A549 (cell line): Measurements from ENCODE around the gene NADSYN1. TPM values are rescaled to one million over a fixed set of nuclear protein-coding genes. Genes with fewer than 3 reads are reported as not detected.

Experiments
- ATAC-seq, 2 experiments: fragments of 200-7000 bp in 1 of 2; fragments of >200 bp in 1 of 2; cut with Nextera tagmentation in 1 of 2; cut with Tn5 transposase in 1 of 2; 3 replicates each; pipeline versions ENCODE4 v1.8.0 to v1.9.1; 2018 to 2020; ENCODE audit warnings: mild to moderate bottlenecking in 1 of 2, moderate library complexity in 1 of 2
- CTCF ChIA-PET: fragments of 300-600 bp; sonication (Branson Sonifier 250); formaldehyde crosslinking; extraction: SDS; loops from one replicate; lab custom pipeline; 2021; ENCODE audit warnings: antibody characterized with exemption, inconsistent platforms; lab: Yijun Ruan, JAX
- POLR2A ChIA-PET: fragments of 350-600 bp; formaldehyde crosslinking; extraction: SDS; loops from one replicate; lab custom pipeline; 2021; ENCODE audit warnings: antibody characterized with exemption, inconsistent platforms; lab: Yijun Ruan, JAX
- DNase-seq, 2 experiments: peaks; one replicate each; pipeline versions ENCODE4 v3.0.0 to v3.0.0-alpha.2; 2011 to 2016; ENCODE audit warnings: low read depth in 1 of 2, low spot score in 1 of 2
- FAIRE-seq: peaks from 2 replicates; lab custom pipeline; 2011; peaks lifted over from hg19 to GRCh38; lab: Jason Lieb, UNC
- H3K27ac ChIP-seq, 2 experiments: fragments of >200 bp; sonication (Bioruptor Twin); formaldehyde crosslinking; 3 replicates each; pipeline ENCODE4 v1.5.1; 2016 to 2017
- H3K4me1 ChIP-seq: fragments of >200 bp; sonication (Bioruptor Twin); formaldehyde crosslinking; 3 replicates; pipeline ENCODE4 v1.6.1; 2016
- H3K4me2 ChIP-seq: fragments of >200 bp; sonication (Bioruptor Twin); formaldehyde crosslinking; 3 replicates; pipeline ENCODE4 v1.6.1; 2016
- H3K4me3 ChIP-seq: fragments of >200 bp; sonication (Bioruptor Twin); formaldehyde crosslinking; 3 replicates; pipeline ENCODE4 v1.5.1; 2016
- H3K9me3 ChIP-seq: fragments of >200 bp; sonication (Bioruptor Twin); formaldehyde crosslinking; 3 replicates; pipeline ENCODE4 v1.6.1; 2016
- BHLHE40 ChIP-seq: IDR thresholded peaks from 2 replicates; pipeline ENCODE4 v1.6.1; 2012; ENCODE audit warnings: low read depth, low read length, inconsistent platforms
- EHF ChIP-seq: fragments of 250-450 bp; sonication (Bioruptor Pico); IDR thresholded peaks from 2 replicates; pipeline ENCODE4 v1.5.0; 2020; ENCODE audit warnings: mild to moderate bottlenecking
- EHMT2 ChIP-seq: fragments of 200-600 bp; sonication (generic); IDR thresholded peaks from 2 replicates; pipeline ENCODE4 v1.6.1; 2016; ENCODE audit warnings: antibody characterized with exemption, low read depth, mild to moderate bottlenecking, moderate library complexity
- ESRRA ChIP-seq: fragments of 150-350 bp; IDR thresholded peaks from 2 replicates; pipeline ENCODE4 v1.6.1; 2014; ENCODE audit warnings: mild to moderate bottlenecking, low read length, borderline replicate concordance
- GATA3 ChIP-seq: IDR thresholded peaks from 2 replicates; pipeline ENCODE4 v1.6.1; 2012; ENCODE audit warnings: borderline replicate concordance
- HEYL ChIP-seq: fragments of 250-450 bp; sonication (Bioruptor Pico); IDR thresholded peaks from 2 replicates; pipeline ENCODE4 v1.8.0; 2021; ENCODE audit warnings: mild to moderate bottlenecking, moderate library complexity
- HOXB13 ChIP-seq: fragments of 250-450 bp; sonication (Bioruptor Pico); IDR thresholded peaks from 2 replicates; pipeline ENCODE4 v1.5.0; 2020; ENCODE audit warnings: low read depth, mild to moderate bottlenecking, moderate library complexity
- JUN ChIP-seq, 2 experiments: fragments of >200 bp; sonication (Bioruptor Twin); formaldehyde crosslinking; IDR thresholded peaks; 2 replicates in 1 of 2; 3 replicates in 1 of 2; pipeline ENCODE4 v1.6.1; 2016 to 2017
- NR3C1 ChIP-seq: fragments of >200 bp; sonication (Bioruptor Twin); formaldehyde crosslinking; IDR thresholded peaks from 3 replicates; pipeline ENCODE4 v1.6.1; 2017
- PHF8 ChIP-seq: fragments of 200-600 bp; sonication (generic); IDR thresholded peaks from 2 replicates; pipeline ENCODE4 v1.6.1; 2016; ENCODE audit warnings: low read depth, mild to moderate bottlenecking, antibody characterized with exemption, moderate library complexity, borderline replicate concordance
- POLR2A ChIP-seq: IDR thresholded peaks from 2 replicates; pipeline ENCODE4 v1.6.1; 2012; ENCODE audit warnings: mild to moderate bottlenecking, low read length
- RAD21 ChIP-seq, 2 experiments: fragments of >200 bp in 1 of 2; sonication (Bioruptor Twin) in 1 of 2; formaldehyde crosslinking in 1 of 2; IDR thresholded peaks in 1 of 2; conservative IDR thresholded peaks in 1 of 2; 2 replicates in 1 of 2; 3 replicates in 1 of 2; pipeline ENCODE4 v1.6.1; 2012 to 2018; ENCODE audit warnings: inconsistent platforms in 1 of 2
- SMC3 ChIP-seq: fragments of >200 bp; sonication (Bioruptor Twin); formaldehyde crosslinking; IDR thresholded peaks from 3 replicates; pipeline ENCODE4 v1.6.1; 2018; ENCODE audit warnings: inconsistent platforms
- SREBF2 ChIP-seq: fragments of 450-650 bp; IDR thresholded peaks from 2 replicates; pipeline ENCODE4 v1.6.1; 2014; ENCODE audit warnings: mild to moderate bottlenecking, moderate library complexity
- TP53 ChIP-seq: fragments of 250-450 bp; sonication (Bioruptor Pico); IDR thresholded peaks from 2 replicates; pipeline ENCODE4 v1.5.0; 2021; ENCODE audit warnings: mild to moderate bottlenecking, moderate library complexity
- ZNF302 ChIP-seq: fragments of 250-450 bp; sonication (Bioruptor Pico); IDR thresholded peaks from 2 replicates; pipeline ENCODE4 v1.9.0; 2021; ENCODE audit warnings: inconsistent platforms, mild to moderate bottlenecking, moderate library complexity
- ZSCAN20 ChIP-seq: fragments of 250-450 bp; sonication (Bioruptor Pico); IDR thresholded peaks from 2 replicates; pipeline ENCODE4 v1.8.0; 2022; ENCODE audit warnings: mild to moderate bottlenecking, moderate library complexity
- WGBS: methylation state at CpG from one replicate; pipeline ENCODE4 v1.1.6; 2017; ENCODE audit errors: missing lambda C conversion rate; 5-methylcytosine and 5-hydroxymethylcytosine counted together
- polyA minus RNA-seq: library from RNA; depleted of rRNA, polyadenylated mRNA; stranded (reverse); fragments of >200 nt; gene quantifications from 2 replicates; pipeline ENCODE4 v1.2.3, GENCODE V29; 2011; rRNA and poly(A)+ RNA removed
- polyA plus RNA-seq, 4 experiments: library from polyadenylated mRNA; depleted of rRNA in 3 of 4; stranded (reverse); fragments of >200 nt; fragmentation: RNase III in 1 of 4; extraction: RNeasy Plus Mini Kit Qiagen cat#74134 plus additional on column Dnase treatment in 1 of 4; gene quantifications; 2 replicates in 3 of 4; 3 replicates in 1 of 4; pipeline ENCODE4 v1.2.3, GENCODE V29; 2011 to 2017
- TF ChIP-seq, protein P1 (sequence below): fragments of >200 bp; sonication (Bioruptor Twin); formaldehyde crosslinking; IDR thresholded peaks from 3 replicates; pipeline ENCODE4 v1.6.1; 2016
- TF ChIP-seq, protein P2 (sequence below): IDR thresholded peaks from 2 replicates; pipeline ENCODE4 v1.6.1; 2012; ENCODE audit warnings: low read depth, borderline replicate concordance
- TF ChIP-seq, protein P3 (sequence below): fragments of 250-450 bp; sonication (Bioruptor Pico); IDR thresholded peaks from 2 replicates; pipeline ENCODE4 v1.5.0; 2020; ENCODE audit warnings: low read depth, mild to moderate bottlenecking, moderate library complexity
- TF ChIP-seq, protein P4 (sequence below): IDR thresholded peaks from 2 replicates; pipeline ENCODE4 v1.6.1; 2012
- TF ChIP-seq, protein P5 (sequence below): fragments of 150-350 bp; IDR thresholded peaks from 2 replicates; pipeline ENCODE4 v1.6.1; 2014; ENCODE audit warnings: low read depth, mild to moderate bottlenecking, low read length
- TF ChIP-seq, protein P6 (sequence below): fragments of 450-650 bp; IDR thresholded peaks from 2 replicates; pipeline ENCODE4 v1.6.1; 2014; ENCODE audit warnings: antibody characterized with exemption
- TF ChIP-seq, protein P7 (sequence below): fragments of 250-450 bp; sonication (Bioruptor Pico); IDR thresholded peaks from 2 replicates; pipeline ENCODE4 v1.5.0; 2021; ENCODE audit warnings: mild to moderate bottlenecking, moderate library complexity, borderline replicate concordance

NADSYN1 gene
- polyA plus RNA-seq (2011; rRNA removed), result 34.6 and 47.1 TPM in 2 replicates
- 43.0 and 47.3 TPM in 2 replicates for polyA plus RNA-seq (2012; cell fraction: cytosol; rRNA removed)
- polyA plus RNA-seq (2012; cell fraction: nucleus; rRNA removed), result 131 and 187 TPM in 2 replicates
- 63.3 to 70.9 TPM (median 67.6 TPM) in 3 replicates for polyA plus RNA-seq (2017; fragmentation: RNase III; extraction: RNeasy Plus Mini Kit Qiagen cat#74134 plus additional on column Dnase treatment)
- 85.0 and 86.1 TPM in 2 replicates for polyA minus RNA-seq

DNA sequence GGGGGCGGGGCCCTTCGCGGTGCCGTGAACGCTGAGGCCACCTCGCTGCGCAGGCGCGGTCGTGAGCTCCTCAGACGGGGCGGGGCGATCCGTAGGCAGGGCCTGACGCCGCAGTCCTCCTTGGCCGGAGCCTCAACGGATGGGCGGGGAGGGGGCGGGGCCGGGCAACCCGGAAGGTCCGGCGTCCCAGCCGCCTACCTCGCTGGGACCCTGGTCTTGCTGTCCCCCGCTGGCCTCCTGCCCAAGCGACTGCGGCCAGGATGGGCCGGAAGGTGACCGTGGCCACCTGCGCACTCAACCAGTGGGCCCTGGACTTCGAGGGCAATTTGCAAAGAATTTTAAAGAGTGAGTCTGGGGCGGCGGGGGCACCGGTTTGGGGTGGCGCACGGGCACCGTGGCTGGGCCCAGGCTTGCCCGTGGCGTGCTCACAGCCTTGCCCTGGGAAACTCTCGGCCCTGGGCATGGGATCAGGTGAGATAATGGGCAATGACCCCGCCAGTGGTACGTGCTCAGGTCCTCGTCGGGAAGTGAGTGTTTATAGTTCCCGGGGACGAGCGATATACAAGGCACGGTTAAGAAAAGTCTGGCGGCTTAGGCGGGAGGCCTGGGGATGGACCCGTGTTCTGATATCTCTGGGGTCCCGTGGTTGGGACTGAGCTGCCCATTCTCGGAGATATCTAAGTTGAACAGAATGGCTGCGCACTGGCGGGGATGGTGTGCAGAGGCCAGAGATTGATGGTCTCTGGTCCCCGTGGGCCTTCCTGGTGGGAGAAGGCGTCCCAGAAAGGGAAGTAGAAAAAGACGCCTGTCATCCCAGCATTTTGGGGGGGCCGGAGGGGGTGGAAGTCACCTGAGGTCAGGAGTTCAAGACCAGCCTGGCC is at the start of gene NADSYN1:
TSS of gene NADSYN1 (plus strand) at position 167 of the 881 bp plus-strand sequence. CDS start at position 261, 94 bp downstream.
- Histone ChIP-seq H3K4me2 (peak within 1 kb of the TSS; percentile 93), H3K9me3 (no peaks in the 10 kb centered on the region), H3K27ac (peak within 1 kb of the TSS; percentile 82 to 90), H3K4me3 (peak within 1 kb of the TSS; percentile 97), H3K4me1 (peaks cover 20% of the 10 kb centered on the region; the same call in 2 of the 3 replicates)
- FAIRE-seq (no peak), DNase-seq (peak; percentile 90 to 93), ATAC-seq (peak; percentile 81 to 83)
- ChIA-PET CTCF (interaction anchor here (1.2 kb wide), 1 partner anchor 110 kb away, joined by 3 read pairs; no protein-coding TSS in a partner anchor), POLR2A (interaction anchor here (0.5 to 1.0 kb wide), 9 partner anchors 9 to 551 kb away, joined by 3 to 4 read pairs (median 3); no protein-coding TSS in a partner anchor)
- WGBS, result 3% methylated on average over 33 of the region's 61 CpGs
- TF ChIP-seq JUN (IDR thresholded peaks at IDR 0.05), result peak; percentile 50 to 53; a peak in 2 of 5 replicates
- TF ChIP-seq, protein P1, sequence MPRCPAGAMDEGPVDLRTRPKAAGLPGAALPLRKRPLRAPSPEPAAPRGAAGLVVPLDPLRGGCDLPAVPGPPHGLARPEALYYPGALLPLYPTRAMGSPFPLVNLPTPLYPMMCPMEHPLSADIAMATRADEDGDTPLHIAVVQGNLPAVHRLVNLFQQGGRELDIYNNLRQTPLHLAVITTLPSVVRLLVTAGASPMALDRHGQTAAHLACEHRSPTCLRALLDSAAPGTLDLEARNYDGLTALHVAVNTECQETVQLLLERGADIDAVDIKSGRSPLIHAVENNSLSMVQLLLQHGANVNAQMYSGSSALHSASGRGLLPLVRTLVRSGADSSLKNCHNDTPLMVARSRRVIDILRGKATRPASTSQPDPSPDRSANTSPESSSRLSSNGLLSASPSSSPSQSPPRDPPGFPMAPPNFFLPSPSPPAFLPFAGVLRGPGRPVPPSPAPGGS, result peak; percentile 61; the same call in 1 of the 3 replicates
- TF ChIP-seq PHF8, result peak; percentile 88
- TF ChIP-seq, protein P2, sequence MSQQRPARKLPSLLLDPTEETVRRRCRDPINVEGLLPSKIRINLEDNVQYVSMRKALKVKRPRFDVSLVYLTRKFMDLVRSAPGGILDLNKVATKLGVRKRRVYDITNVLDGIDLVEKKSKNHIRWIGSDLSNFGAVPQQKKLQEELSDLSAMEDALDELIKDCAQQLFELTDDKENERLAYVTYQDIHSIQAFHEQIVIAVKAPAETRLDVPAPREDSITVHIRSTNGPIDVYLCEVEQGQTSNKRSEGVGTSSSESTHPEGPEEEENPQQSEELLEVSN, result 0 out of 2 replicates have a peak, but pooled peaks have one; percentile 32
- TF ChIP-seq RAD21 (conservative IDR thresholded peaks at IDR 0.05 in 1 of 2, IDR thresholded peaks at IDR 0.05 in 1 of 2), result no peak
- TF ChIP-seq POLR2A, result peak; percentile 82
- TF ChIP-seq, protein P3, sequence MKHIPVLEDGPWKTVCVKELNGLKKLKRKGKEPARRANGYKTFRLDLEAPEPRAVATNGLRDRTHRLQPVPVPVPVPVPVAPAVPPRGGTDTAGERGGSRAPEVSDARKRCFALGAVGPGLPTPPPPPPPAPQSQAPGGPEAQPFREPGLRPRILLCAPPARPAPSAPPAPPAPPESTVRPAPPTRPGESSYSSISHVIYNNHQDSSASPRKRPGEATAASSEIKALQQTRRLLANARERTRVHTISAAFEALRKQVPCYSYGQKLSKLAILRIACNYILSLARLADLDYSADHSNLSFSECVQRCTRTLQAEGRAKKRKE (CRISPR knock-in tag), result no peak
- TF ChIP-seq, protein P4, sequence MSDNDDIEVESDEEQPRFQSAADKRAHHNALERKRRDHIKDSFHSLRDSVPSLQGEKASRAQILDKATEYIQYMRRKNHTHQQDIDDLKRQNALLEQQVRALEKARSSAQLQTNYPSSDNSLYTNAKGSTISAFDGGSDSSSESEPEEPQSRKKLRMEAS, result peak; percentile 62; the same call in 1 of the 2 replicates

DNA sequence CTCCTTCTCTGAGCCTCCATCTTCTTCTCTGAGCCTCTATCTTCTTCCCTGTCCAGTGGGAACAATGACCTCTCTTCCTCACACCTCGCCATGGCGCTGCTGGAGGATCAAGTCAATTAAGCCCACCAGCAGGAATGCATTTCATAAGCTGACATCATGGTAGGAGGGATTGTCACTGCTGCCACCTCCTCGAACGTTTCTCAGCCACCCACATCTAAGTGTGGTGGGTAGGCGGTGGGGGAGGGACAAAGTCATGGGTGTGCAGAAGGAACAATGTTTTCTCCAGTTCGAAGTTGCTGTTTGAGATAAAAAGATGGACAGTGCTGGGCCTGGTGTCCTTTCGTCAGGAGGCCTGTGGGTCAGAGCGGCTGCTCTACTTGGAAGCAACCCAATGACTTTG is 48.8 kb upstream of the NADSYN1 start:
- H3K27ac ChIP-seq, result no peak overlapping the region
- CTCF ChIA-PET, result no interaction called here
- no peak overlapping the region for H3K4me3 ChIP-seq
- peaks cover 5% of the 10 kb centered on the region for H3K9me3 ChIP-seq
- FAIRE-seq (no peak), ATAC-seq (no peak), DNase-seq (no peak)
- no peak overlapping the region for H3K4me2 ChIP-seq
- POLR2A ChIA-PET, result no interaction called here
- H3K4me1 ChIP-seq, result no peaks in the 10 kb centered on the region
- WGBS, result 33% methylated on average over 8 of the region's 8 CpGs
- TF ChIP-seq ZSCAN20 (CRISPR knock-in tag), result no peak
- TF ChIP-seq NR3C1, result no peak
- no peak for TF ChIP-seq POLR2A
- TF ChIP-seq ESRRA, result no peak
- TF ChIP-seq EHF (CRISPR knock-in tag), result no peak
- TF ChIP-seq HEYL (CRISPR knock-in tag), result no peak
- TF ChIP-seq SMC3, result no peak
- no peak for TF ChIP-seq BHLHE40
- TF ChIP-seq EHMT2, result no peak
- no peak for TF ChIP-seq PHF8
- TF ChIP-seq SREBF2, result no peak
- TF ChIP-seq, protein P5, sequence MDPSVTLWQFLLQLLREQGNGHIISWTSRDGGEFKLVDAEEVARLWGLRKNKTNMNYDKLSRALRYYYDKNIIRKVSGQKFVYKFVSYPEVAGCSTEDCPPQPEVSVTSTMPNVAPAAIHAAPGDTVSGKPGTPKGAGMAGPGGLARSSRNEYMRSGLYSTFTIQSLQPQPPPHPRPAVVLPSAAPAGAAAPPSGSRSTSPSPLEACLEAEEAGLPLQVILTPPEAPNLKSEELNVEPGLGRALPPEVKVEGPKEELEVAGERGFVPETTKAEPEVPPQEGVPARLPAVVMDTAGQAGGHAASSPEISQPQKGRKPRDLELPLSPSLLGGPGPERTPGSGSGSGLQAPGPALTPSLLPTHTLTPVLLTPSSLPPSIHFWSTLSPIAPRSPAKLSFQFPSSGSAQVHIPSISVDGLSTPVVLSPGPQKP, result no peak
- TF ChIP-seq GATA3, result no peak
- TF ChIP-seq, protein P6, sequence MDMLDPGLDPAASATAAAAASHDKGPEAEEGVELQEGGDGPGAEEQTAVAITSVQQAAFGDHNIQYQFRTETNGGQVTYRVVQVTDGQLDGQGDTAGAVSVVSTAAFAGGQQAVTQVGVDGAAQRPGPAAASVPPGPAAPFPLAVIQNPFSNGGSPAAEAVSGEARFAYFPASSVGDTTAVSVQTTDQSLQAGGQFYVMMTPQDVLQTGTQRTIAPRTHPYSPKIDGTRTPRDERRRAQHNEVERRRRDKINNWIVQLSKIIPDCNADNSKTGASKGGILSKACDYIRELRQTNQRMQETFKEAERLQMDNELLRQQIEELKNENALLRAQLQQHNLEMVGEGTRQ, result no peak
- TF ChIP-seq, protein P3 (CRISPR knock-in tag), result no peak
- TF ChIP-seq HOXB13, result no peak
- no peak for TF ChIP-seq ZNF302
- TF ChIP-seq TP53 (CRISPR knock-in tag), result no peak
- TF ChIP-seq, protein P2, result no peak
- TF ChIP-seq, protein P7, sequence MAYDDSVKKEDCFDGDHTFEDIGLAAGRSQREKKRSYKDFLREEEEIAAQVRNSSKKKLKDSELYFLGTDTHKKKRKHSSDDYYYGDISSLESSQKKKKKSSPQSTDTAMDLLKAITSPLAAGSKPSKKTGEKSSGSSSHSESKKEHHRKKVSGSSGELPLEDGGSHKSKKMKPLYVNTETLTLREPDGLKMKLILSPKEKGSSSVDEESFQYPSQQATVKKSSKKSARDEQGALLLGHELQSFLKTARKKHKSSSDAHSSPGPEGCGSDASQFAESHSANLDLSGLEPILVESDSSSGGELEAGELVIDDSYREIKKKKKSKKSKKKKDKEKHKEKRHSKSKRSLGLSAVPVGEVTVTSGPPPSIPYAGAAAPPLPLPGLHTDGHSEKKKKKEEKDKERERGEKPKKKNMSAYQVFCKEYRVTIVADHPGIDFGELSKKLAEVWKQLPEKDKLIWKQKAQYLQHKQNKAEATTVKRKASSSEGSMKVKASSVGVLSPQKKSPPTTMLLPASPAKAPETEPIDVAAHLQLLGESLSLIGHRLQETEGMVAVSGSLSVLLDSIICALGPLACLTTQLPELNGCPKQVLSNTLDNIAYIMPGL (CRISPR knock-in tag), result no peak
